Stimulated activated CD4-positive, alpha-beta T cell treated with anti-CD3 and anti-CD28 coated beads, Interleukin-4, amount 100 ng/mL, for 48 hours (primary cell): ENCODE results near the gene PDZD7.
A peak's percentile ranks its signal among the peaks of the same experiment; 100 is the strongest.
"Not testable (repeated sequence)": the region's sequence is repeated elsewhere in the genome, so short reads cannot be mapped to it uniquely, and the experiment has no call there.

ENCODE experiments used
- DNase-seq, 2 donors: peaks; one replicate each; pipeline ENCODE4 v3.0.0-alpha.2; 2020; ENCODE audit warnings: low read depth in 2 of 2

Gene PDZD7

GRCh38 chr10:100983868-100984671 lies 46.9 kb downstream of the PDZD7 start:
- no peak for DNase-seq

- no peak for DNase-seq
Observed at GRCh38 chr10:100982916-100983830, 47.8 kb downstream of the PDZD7 start.

- no peak for DNase-seq
Observed at GRCh38 chr10:100981178-100981772, 49.7 kb downstream of the PDZD7 start.

- DNase-seq, result no peak
Observed at GRCh38 chr10:100980711-100981110, 50.2 kb downstream of the PDZD7 start.

GRCh38 chr10:100980311-100980710 lies 50.6 kb downstream of the PDZD7 start:
- no peak for DNase-seq

- DNase-seq, result no peak
Observed at GRCh38 chr10:100979791-100980272, 51.1 kb downstream of the PDZD7 start.

- DNase-seq, result no peak
Observed at GRCh38 chr10:100978901-100979195, 52.1 kb downstream of the PDZD7 start.

GRCh38 chr10:100978121-100978900 lies 52.6 kb downstream of the PDZD7 start:
- no peak for DNase-seq

- DNase-seq, result no peak
Observed at GRCh38 chr10:100977436-100977835, 53.5 kb downstream of the PDZD7 start.

GRCh38 chr10:100976906-100977305 lies 54.0 kb downstream of the PDZD7 start:
- no peak for DNase-seq

GRCh38 chr10:100975397-100975796 lies 55.5 kb downstream of the PDZD7 start:
- DNase-seq, result not testable (repeated sequence)

- DNase-seq, result no peak
Observed at GRCh38 chr10:100972904-100973535, 57.9 kb downstream of the PDZD7 start.

GRCh38 chr10:100972115-100972903 lies 58.6 kb downstream of the PDZD7 start:
- no peak for DNase-seq

- DNase-seq, result no peak
Observed at GRCh38 chr10:100970914-100971811, 59.8 kb downstream of the PDZD7 start.

- DNase-seq, result no peak
Observed at GRCh38 chr10:100970076-100970913, 60.6 kb downstream of the PDZD7 start.

- DNase-seq, result peak; percentile 19 to 35
Observed at GRCh38 chr10:100969187-100970075, 61.5 kb downstream of the PDZD7 start, which contains the start of gene SEMA4G. Gene SEMA4G, plus strand, starts transcription at chr10:100969504. Its CDS starts 3,409 bp downstream, at chr10:100972913.

GRCh38 chr10:100968863-100969186 lies 62.1 kb downstream of the PDZD7 start:
- no peak for DNase-seq
